Measurements from ENCODE around the gene INPP5D.
"Not testable (repeated sequence)": the region's sequence is repeated elsewhere in the genome, so short reads cannot be mapped to it uniquely, and the experiment has no call there.

Gene INPP5D

GRCh38 chr2:233186851-233187250 lies 126.7 kb downstream of the INPP5D start:
- no peak for DNase-seq

GRCh38 chr2:233189025-233189424 lies 128.9 kb downstream of the INPP5D start:
- no peak for DNase-seq

- DNase-seq, result not testable (repeated sequence)
These were observed 130.9 kb downstream of the INPP5D start for GRCh38 chr2:233191016-233191415.

GRCh38 chr2:233193738-233194137 lies 133.6 kb downstream of the INPP5D start:
- no peak for DNase-seq

- no peak for DNase-seq
These were observed 134.9 kb downstream of the INPP5D start for GRCh38 chr2:233195027-233195426.

GRCh38 chr2:233197022-233197421 lies 136.9 kb downstream of the INPP5D start:
- DNase-seq, result no peak

- no peak for DNase-seq
These were observed 137.9 kb downstream of the INPP5D start for GRCh38 chr2:233198026-233198425.

- DNase-seq, result no peak
These were observed 139.7 kb downstream of the INPP5D start for GRCh38 chr2:233199870-233200269.

- DNase-seq, result not testable (repeated sequence)
These were observed 140.6 kb downstream of the INPP5D start for GRCh38 chr2:233200790-233201189.

- no peak for DNase-seq
These were observed 141.3 kb downstream of the INPP5D start for GRCh38 chr2:233201258-233202013.

- DNase-seq, result no peak
These were observed 142.4 kb downstream of the INPP5D start for GRCh38 chr2:233202531-233202944.

GRCh38 chr2:233203060-233203459 lies 142.9 kb downstream of the INPP5D start:
- DNase-seq, result no peak

GRCh38 chr2:233204286-233204936 lies 144.3 kb downstream of the INPP5D start:
- DNase-seq, result no peak

GRCh38 chr2:233208382-233209116 lies 148.4 kb downstream of the INPP5D start:
- DNase-seq, result no peak

- DNase-seq, result no peak
These were observed 149.0 kb downstream of the INPP5D start for GRCh38 chr2:233209117-233209532.

GRCh38 chr2:233209533-233210171 lies 149.5 kb downstream of the INPP5D start:
- DNase-seq, result no peak

GRCh38 chr2:233210281-233210680 lies 150.1 kb downstream of the INPP5D start:
- DNase-seq, result no peak

GRCh38 chr2:233210843-233211547 lies 150.9 kb downstream of the INPP5D start:
- DNase-seq, result no peak

GRCh38 chr2:233211548-233211895 lies 151.4 kb downstream of the INPP5D start:
- DNase-seq, result no peak

GRCh38 chr2:233213011-233213410 lies 152.9 kb downstream of the INPP5D start:
- DNase-seq, result no peak

GRCh38 chr2:233213975-233214374 lies 153.8 kb downstream of the INPP5D start:
- DNase-seq, result no peak

- DNase-seq, result no peak
These were observed 157.8 kb downstream of the INPP5D start for GRCh38 chr2:233217892-233218377.

- DNase-seq, result no peak
These were observed 158.7 kb downstream of the INPP5D start for GRCh38 chr2:233218836-233219235.
